ENCODE results near the gene TSPAN18. TPM values are rescaled to one million over a fixed set of nuclear protein-coding genes. Genes with fewer than 3 reads are reported as not detected.

The TSPAN18 gene
- total and polyA plus RNA-seq, 2 experiments from 2014 or later = 68.6 to 82.8 TPM

- no peak for TF ChIP-seq CTCF (IDR thresholded peaks at IDR 0.05; ENCODE audit: low read depth, low read length)
- no peaks in the 10 kb centered on the region for H3K27me3 ChIP-seq
- no peaks in the 10 kb centered on the region for H3K9me3 ChIP-seq (ENCODE audit: low read depth)
- peaks cover 9% of the 10 kb centered on the region for H3K4me1 ChIP-seq (ENCODE audit: low read depth)
- H3K4me3 ChIP-seq = no peak overlapping the region
- H3K36me3 ChIP-seq = no peaks in the 10 kb centered on the region
- peak overlapping the region; percentile 14 for H3K27ac ChIP-seq
- no peak for DNase-seq (ENCODE audit: low read depth in 1 of 2, low spot score in 1 of 2)
Observed at GRCh38 chr11:44788536-44789261, 61.9 kb downstream of the TSPAN18 start.

GRCh38 chr11:44789496-44789895, 62.7 kb downstream of the TSPAN18 start:
- DNase-seq (ENCODE audit: low read depth in 1 of 2, low spot score in 1 of 2) = peak in 1 of 2 donors; percentile 48
- no peak for TF ChIP-seq CTCF (IDR thresholded peaks at IDR 0.05; ENCODE audit: low read depth, low read length)
- Histone ChIP-seq H3K4me3 (no peak overlapping the region), H3K27ac (peak overlapping the region; percentile 14), H3K4me1 (ENCODE audit: low read depth) (peaks cover 13% of the 10 kb centered on the region), H3K36me3 (no peaks in the 10 kb centered on the region), H3K27me3 (no peaks in the 10 kb centered on the region), H3K9me3 (ENCODE audit: low read depth) (no peaks in the 10 kb centered on the region)

DNA sequence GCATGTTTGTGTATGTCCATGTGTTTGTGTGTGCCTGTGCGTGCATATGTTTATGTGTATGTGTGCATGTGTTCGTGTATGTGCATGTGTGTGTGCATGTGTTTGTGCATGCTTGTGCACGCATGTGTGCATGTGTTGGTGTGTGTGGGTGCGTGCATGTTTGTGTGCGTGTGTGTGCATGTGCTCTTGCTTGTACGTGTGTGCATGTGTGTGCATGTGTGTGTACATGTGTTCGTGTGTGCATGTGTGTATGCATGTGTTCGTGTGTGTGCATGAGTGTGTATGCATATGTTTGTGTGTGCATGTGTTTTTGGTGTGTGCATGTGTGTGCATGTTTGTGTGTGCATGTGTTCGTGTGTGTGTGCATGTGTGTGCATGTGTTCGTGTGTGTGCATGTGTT, 63.4 kb downstream of the TSPAN18 start:
- DNase-seq (ENCODE audit: low read depth in 1 of 2, low spot score in 1 of 2) = no peak
- no peaks in the 10 kb centered on the region for H3K9me3 ChIP-seq (ENCODE audit: low read depth)
- H3K27ac ChIP-seq = no peak overlapping the region
- H3K27me3 ChIP-seq = no peaks in the 10 kb centered on the region
- no peaks in the 10 kb centered on the region for H3K36me3 ChIP-seq
- TF ChIP-seq CTCF (IDR thresholded peaks at IDR 0.05; ENCODE audit: low read depth, low read length) = no peak
- H3K4me3 ChIP-seq = no peak overlapping the region
- H3K4me1 ChIP-seq (ENCODE audit: low read depth) = peaks cover 15% of the 10 kb centered on the region

DNA sequence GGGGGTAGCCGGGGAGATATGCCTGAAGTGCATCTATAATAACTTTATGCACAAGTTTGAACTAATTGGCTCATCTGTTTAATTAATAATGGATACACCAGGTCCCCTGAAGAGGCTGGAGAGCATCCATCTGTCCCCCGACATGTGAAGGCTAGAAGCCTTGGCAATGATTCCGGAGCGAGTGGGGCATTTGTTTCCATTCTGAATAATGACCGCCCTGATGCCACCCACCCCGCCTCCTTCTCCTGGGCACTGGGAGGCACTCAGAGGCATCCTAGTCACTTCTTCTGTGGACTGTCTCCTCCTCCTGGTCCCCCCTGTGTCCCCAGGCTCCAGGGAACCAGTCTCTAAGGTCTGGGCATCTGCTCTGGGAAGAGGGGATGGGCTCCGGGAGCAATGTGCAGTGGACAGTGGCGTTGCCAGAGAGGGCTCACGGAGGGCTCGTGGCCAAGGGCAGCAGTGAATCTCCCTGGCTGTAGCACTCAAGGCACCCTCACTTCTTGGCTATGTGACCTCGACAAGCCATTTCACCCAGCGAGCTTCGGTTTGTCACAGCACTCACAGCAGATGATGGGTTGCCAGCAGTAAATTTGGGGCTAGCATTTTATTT, 64.7 kb downstream of the TSPAN18 start:
- Histone ChIP-seq H3K36me3 (no peaks in the 10 kb centered on the region), H3K27ac (no peak overlapping the region), H3K4me3 (no peak overlapping the region), H3K27me3 (no peaks in the 10 kb centered on the region), H3K4me1 (ENCODE audit: low read depth) (peaks cover 15% of the 10 kb centered on the region), H3K9me3 (ENCODE audit: low read depth) (no peaks in the 10 kb centered on the region)
- DNase-seq (ENCODE audit: low read depth in 1 of 2, low spot score in 1 of 2) = no peak
- TF ChIP-seq CTCF (IDR thresholded peaks at IDR 0.05; ENCODE audit: low read depth, low read length) = no peak

DNA sequence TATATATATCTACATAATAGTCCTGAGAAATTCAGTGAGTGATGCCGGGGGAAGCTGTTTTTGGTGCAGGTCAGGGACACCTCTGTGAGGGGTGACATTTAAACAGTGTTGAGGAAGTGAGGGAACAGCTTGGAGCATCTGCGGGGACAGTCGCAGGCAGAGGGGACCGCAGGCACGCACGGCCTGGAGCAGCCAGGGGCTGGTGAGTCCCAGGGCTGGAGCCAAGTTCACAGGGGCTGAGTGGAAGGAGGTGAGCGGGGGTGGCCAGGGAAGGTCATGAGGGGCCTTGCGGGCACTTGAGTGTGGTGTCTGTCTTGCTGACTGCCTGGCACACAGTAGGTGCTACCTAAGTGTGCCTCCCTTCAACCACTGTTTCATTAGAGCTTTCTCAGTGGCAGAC, 65.4 kb downstream of the TSPAN18 start:
- DNase-seq (ENCODE audit: low read depth in 1 of 2, low spot score in 1 of 2) = no peak
- H3K36me3 ChIP-seq = no peaks in the 10 kb centered on the region
- peak overlapping the region; percentile 51 for H3K27ac ChIP-seq
- no peak overlapping the region for H3K4me3 ChIP-seq
- H3K27me3 ChIP-seq = no peaks in the 10 kb centered on the region
- no peak for TF ChIP-seq CTCF (IDR thresholded peaks at IDR 0.05; ENCODE audit: low read depth, low read length)
- H3K9me3 ChIP-seq (ENCODE audit: low read depth) = no peaks in the 10 kb centered on the region
- peaks cover 15% of the 10 kb centered on the region for H3K4me1 ChIP-seq (ENCODE audit: low read depth)

All from cardiac muscle cell (in vitro differentiated cells and primary cell).